Smooth muscle cell of trachea (primary cell): Measurements from ENCODE around the gene SNAP23. TPM values are rescaled to one million over a fixed set of nuclear protein-coding genes. Genes with fewer than 3 reads are reported as not detected.

Source experiments
- total RNA-seq: library from RNA; depleted of rRNA; stranded (reverse); fragments of >200 nt; gene quantifications from 2 replicates; pipeline ENCODE4 v1.2.1, GENCODE V29; 2014

The SNAP23 gene
- 76.9 and 101 TPM in 2 replicates for total RNA-seq

GRCh38 chr15:42495361-42496212 is at the start of gene SNAP23:
Gene SNAP23 (plus strand): TSS chr15:42495634. CDS start chr15:42511847, 16,213 bp downstream.

GRCh38 chr15:42490671-42491538 is 4.5 kb upstream of the SNAP23 start, which contains the start of gene ZNF106:
Gene ZNF106 (minus strand): TSS chr15:42491141. CDS start chr15:42472289, 18,852 bp downstream.

GRCh38 chr15:42548249-42549031 is 53.0 kb downstream of the SNAP23 start, which contains the start of the genes HAUS2 and LRRC57:
Gene HAUS2 (plus strand): TSS chr15:42548838. CDS start chr15:42548873, 35 bp downstream.
Gene LRRC57 (minus strand): TSS chr15:42548793. CDS start chr15:42548434, 359 bp downstream.

GRCh38 chr15:42575188-42576039 is 80.0 kb downstream of the SNAP23 start, which contains the start of gene STARD9:
Gene STARD9 (plus strand): TSS chr15:42575606. CDS start chr15:42575716, 110 bp downstream.

Other genes with a start within 250 kb of the SNAP23 start
- 22.2 and 31.0 TPM in 2 replicates for gene GANC, start 222.4 kb upstream of the SNAP23 start, total RNA-seq
- gene TMEM87A, start 222.2 kb upstream of the SNAP23 start, total RNA-seq, result 44.5 and 66.8 TPM in 2 replicates
- gene CAPN3, start 136.1 kb upstream of the SNAP23 start, total RNA-seq, result 1.0 and 2.8 TPM in 2 replicates
- 100 and 189 TPM in 2 replicates for gene ZNF106, start 4.5 kb upstream of the SNAP23 start, total RNA-seq
- 16.9 and 19.5 TPM in 2 replicates for gene LRRC57, start 53.2 kb downstream of the SNAP23 start, total RNA-seq
- 23.8 and 51.2 TPM in 2 replicates for gene HAUS2, start 53.2 kb downstream of the SNAP23 start, total RNA-seq
- 13.1 and 13.7 TPM in 2 replicates for gene STARD9, start 80.0 kb downstream of the SNAP23 start, total RNA-seq
- gene CDAN1, start 241.5 kb downstream of the SNAP23 start, total RNA-seq, result 10.0 and 14.1 TPM in 2 replicates